Mucosa of stomach (tissue), 1 donor: ENCODE results near the gene FZR1.
"Not testable (repeated sequence)": the region's sequence is repeated elsewhere in the genome, so short reads cannot be mapped to it uniquely, and the experiment has no call there.

Experiments
- H3K27me3 ChIP-seq: one replicate; pipeline ENCODE4 v1.7.0; 2013; ENCODE audit warnings: mild to moderate bottlenecking, low read length; ENCODE audit not compliant: control insufficient read depth, insufficient read depth
- H3K36me3 ChIP-seq: one replicate; pipeline ENCODE4 v1.7.0; 2013; ENCODE audit warnings: low read length; ENCODE audit not compliant: control insufficient read depth, insufficient read depth
- H3K4me1 ChIP-seq: one replicate; pipeline ENCODE4 v1.7.0; 2013; ENCODE audit warnings: mild to moderate bottlenecking, low read length; ENCODE audit not compliant: control insufficient read depth, insufficient read depth
- H3K4me3 ChIP-seq: one replicate; pipeline ENCODE4 v1.7.0; 2013; ENCODE audit warnings: low read length
- H3K9ac ChIP-seq: one replicate; pipeline ENCODE4 v1.7.0; 2013; ENCODE audit warnings: mild to moderate bottlenecking, low read length, moderate library complexity
- H3K9me3 ChIP-seq: one replicate; pipeline ENCODE4 v1.7.0; 2013; ENCODE audit warnings: mild to moderate bottlenecking, low read length, moderate library complexity; ENCODE audit not compliant: control insufficient read depth
- donor health status: Pancreatic carcinoma.

The FZR1 gene

DNA sequence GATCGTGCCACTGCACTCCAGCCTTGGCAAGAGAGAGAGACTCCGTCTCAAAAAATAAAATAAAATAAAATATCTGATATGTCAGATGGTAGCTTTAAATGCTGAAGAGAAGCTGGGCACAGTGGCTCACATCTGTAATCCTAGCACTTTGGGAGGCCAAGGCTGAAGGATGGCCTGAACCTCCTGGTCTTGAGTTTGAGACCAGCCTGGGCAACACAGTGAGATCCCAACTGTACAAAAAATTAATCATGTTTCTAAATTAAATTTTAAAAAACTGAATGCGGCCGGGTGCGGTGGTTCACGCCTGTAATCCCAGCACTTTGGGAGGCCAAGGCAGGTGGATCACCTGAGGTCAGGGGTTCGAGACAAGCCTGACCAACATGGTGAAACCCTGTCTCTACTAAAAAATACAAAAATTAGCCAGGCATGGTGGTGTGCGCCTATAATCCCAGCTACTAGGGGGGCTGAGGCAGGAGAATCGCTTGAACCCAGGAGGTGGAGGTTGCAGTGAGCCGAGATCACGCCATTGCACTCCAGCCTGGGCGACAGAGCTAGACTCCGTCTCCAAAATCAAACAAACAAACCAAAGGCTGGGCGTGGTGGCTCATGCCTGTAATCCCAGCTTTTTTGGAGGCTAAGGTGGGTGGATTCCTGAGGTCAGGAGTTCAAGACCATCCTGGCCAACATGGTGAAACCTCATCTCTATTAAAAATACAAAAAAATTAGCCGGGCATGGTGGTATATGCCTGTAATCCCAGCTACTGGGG is 78.1 kb downstream of the FZR1 start:
- not testable (repeated sequence) for H3K4me3 ChIP-seq, H3K9me3 ChIP-seq, H3K9ac ChIP-seq, H3K4me1 ChIP-seq, H3K36me3 ChIP-seq
- H3K27me3 ChIP-seq = peaks cover 15% of the 10 kb centered on the region

DNA sequence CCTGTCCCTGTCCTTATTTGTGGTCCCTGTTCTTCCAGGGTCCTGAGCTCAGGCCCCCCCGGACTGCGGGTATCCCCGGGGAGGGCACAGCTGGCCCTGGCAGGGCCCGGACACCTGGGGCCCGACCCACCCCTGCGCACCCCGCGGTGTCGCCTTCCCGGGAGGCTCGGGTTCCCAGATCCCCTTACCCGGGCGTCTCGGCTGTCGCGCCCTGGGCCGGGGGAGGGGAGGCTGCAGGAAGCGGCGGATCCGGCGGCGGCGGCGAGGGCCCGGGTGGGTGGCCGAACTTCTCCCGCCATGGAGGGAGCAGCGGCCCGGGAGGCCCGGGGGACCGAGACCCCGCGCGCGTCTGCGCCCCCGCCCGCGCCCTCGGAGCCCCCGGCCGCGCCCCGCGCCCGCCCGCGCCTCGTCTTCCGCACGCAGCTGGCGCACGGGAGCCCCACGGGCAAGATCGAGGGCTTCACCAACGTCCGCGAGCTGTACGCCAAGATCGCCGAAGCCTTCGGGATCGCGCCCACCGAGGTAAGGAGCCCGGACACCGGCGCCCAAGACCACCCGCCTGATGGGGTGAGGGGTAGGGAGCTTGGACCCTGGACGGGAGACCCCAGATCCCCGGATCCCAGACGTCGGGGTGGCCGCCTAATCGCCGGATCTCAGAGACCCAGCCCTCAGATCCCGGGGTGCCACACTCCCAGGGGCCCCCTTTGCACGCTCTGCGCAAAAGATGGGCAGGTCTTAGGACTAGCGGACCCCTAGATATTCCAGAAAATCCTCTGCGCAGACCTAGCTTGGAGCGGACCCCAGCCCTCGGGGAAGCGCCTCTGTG is 79.4 kb downstream of the FZR1 start, which contains the start of gene GIPC3:
Gene GIPC3, plus strand, starts transcription at position 178 of the 826 bp plus-strand sequence. Its CDS starts 120 bp downstream, at position 298.
- no peak within 1 kb of the TSS for H3K9ac ChIP-seq
- no peak within 1 kb of the TSS for H3K4me3 ChIP-seq
- no peaks in the 10 kb centered on the region for H3K36me3 ChIP-seq
- H3K27me3 ChIP-seq = peaks cover 15% of the 10 kb centered on the region
- H3K9me3 ChIP-seq = no peaks in the 10 kb centered on the region
- no peaks in the 10 kb centered on the region for H3K4me1 ChIP-seq

DNA sequence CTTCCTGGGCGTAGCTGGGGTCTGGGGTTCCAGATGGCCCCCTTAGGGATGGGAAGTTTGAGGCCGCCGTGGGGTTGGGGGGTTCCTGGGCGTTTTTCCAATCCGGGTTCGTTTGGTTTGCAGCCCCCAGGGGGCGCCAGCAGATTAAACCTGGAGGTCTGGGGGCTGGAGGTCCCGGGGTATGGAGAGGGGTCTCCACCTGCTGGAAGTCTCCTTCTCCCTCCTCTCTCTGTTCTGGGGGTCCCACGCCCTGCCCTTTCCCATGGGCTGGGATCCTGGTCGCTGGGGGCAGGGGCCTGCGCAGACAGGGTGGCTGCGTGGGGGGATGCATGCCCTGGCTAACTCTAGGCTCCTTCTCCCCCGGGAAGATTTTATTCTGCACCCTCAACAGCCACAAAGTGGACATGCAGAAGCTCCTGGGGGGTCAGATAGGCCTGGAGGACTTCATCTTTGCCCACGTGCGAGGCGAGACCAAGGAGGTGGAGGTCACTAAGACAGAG is 80.1 kb downstream of the FZR1 start:
- Histone ChIP-seq H3K9me3 (no peaks in the 10 kb centered on the region), H3K4me1 (no peaks in the 10 kb centered on the region), H3K36me3 (no peaks in the 10 kb centered on the region), H3K4me3 (no peak overlapping the region), H3K9ac (no peak overlapping the region), H3K27me3 (peaks cover 15% of the 10 kb centered on the region)

DNA sequence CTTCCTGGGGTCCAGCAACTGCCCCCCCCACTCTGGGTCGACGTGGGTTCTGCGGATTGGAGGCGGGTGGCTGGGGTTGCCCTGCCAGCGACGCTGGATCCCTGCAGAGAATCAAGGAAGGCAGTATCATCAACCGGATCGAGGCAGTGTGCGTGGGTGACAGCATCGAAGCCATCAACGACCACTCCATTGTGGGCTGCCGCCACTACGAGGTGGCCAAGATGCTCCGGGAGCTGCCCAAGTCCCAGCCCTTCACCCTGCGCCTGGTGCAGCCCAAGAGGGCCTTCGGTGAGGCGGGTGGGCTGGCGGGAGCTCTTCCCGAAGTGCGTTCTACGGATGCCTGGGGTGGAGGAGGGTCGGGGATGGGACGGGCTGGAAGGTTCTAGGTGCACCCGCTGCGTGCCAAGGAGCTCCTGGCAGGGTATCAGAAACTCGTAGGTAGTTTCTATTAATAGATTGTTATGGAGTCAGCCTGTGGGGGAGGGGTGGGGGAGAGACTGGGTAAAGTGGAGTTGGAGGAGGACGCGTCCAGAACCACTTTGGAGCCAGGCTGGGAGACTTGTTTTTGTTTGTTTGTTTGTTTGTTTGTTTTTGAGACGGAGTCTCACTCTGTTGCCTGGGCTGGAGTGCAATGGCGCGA is 80.7 kb downstream of the FZR1 start:
- H3K27me3 ChIP-seq = peaks cover 15% of the 10 kb centered on the region
- no peak overlapping the region for H3K9ac ChIP-seq
- H3K36me3 ChIP-seq = no peaks in the 10 kb centered on the region
- no peaks in the 10 kb centered on the region for H3K9me3 ChIP-seq
- H3K4me1 ChIP-seq = no peaks in the 10 kb centered on the region
- no peak overlapping the region for H3K4me3 ChIP-seq
